Thoracic aorta (tissue), 2 donors: ENCODE measurements around the gene ARRB2. TPM values are rescaled to one million over a fixed set of nuclear protein-coding genes. Genes with fewer than 3 reads are reported as not detected.

ENCODE experiments used
- ATAC-seq: fragments of 150-250 bp; one replicate; pipeline ENCODE4 v1.8.0; 2017; ENCODE audit warnings: low read depth; ENCODE audit not compliant: insufficient number of reproducible peaks, low FRiP score
- DNase-seq: peaks from one replicate; pipeline ENCODE4 v3.0.0-alpha.2; 2020; ENCODE audit warnings: low spot score
- H3K27ac ChIP-seq, 2 donors: fragments of 200-600 bp; sonication (generic); 1 replicate in 1 of 2; 2 replicates in 1 of 2; pipeline ENCODE4 v1.5.1; 2016; ENCODE audit warnings: mild to moderate bottlenecking in 2 of 2, moderate library complexity in 2 of 2
- H3K27me3 ChIP-seq: fragments of 200-600 bp; sonication (generic); replicated peaks from 2 replicates; pipeline ENCODE4 v1.6.0; 2016; ENCODE audit warnings: mild to moderate bottlenecking; ENCODE audit not compliant: insufficient read depth
- H3K36me3 ChIP-seq: fragments of 200-600 bp; sonication (generic); one replicate; pipeline ENCODE4 v1.5.1; 2016
- H3K4me1 ChIP-seq, 2 donors: fragments of 200-600 bp; sonication (generic); 1 replicate in 1 of 2; 2 replicates in 1 of 2; pipeline versions ENCODE4 v1.5.1 to v1.6.0; 2016; ENCODE audit warnings: low read depth in 2 of 2, mild to moderate bottlenecking in 1 of 2; ENCODE audit not compliant: control insufficient read depth in 1 of 2
- H3K4me3 ChIP-seq: fragments of 200-600 bp; sonication (generic); 2 replicates; pipeline ENCODE4 v1.5.1; 2016; ENCODE audit warnings: mild to moderate bottlenecking
- H3K9me3 ChIP-seq: fragments of 200-600 bp; sonication (generic); 2 replicates; pipeline ENCODE4 v1.5.1; 2016
- CTCF ChIP-seq: fragments of 200-600 bp; sonication (generic); IDR thresholded peaks from one replicate; pipeline ENCODE4 v1.5.1; 2019; ENCODE audit warnings: antibody characterized with exemption
- total RNA-seq, 2 donors: library from RNA; depleted of rRNA; stranded (reverse); fragments of >200 nt; gene quantifications; one replicate each; pipeline versions ENCODE4 v1.1.0 to v1.2.3, GENCODE V29; 2016

Gene ARRB2
- total RNA-seq, 2 donors from 2014 or later: 64.5 to 66.3 TPM

- Histone ChIP-seq H3K27me3 (no peaks in the 10 kb centered on the region), H3K9me3 (no peaks in the 10 kb centered on the region), H3K4me1 (no peaks in the 10 kb centered on the region), H3K4me3 (no peak overlapping the region), H3K36me3 (peaks cover 10% of the 10 kb centered on the region), H3K27ac (no peak overlapping the region)
- TF ChIP-seq CTCF: no peak
- no peak for DNase-seq
- ATAC-seq: no peak
Observed at GRCh38 chr17:4667166-4667565, 43.3 kb upstream of the ARRB2 start.

- no peaks in the 10 kb centered on the region for H3K27me3 ChIP-seq
- peaks cover 49% of the 10 kb centered on the region for H3K36me3 ChIP-seq
- no peaks in the 10 kb centered on the region for H3K9me3 ChIP-seq
- H3K4me1 ChIP-seq: no peaks in the 10 kb centered on the region
- DNase-seq (no peak), ATAC-seq (no peak)
- no peak overlapping the region for H3K4me3 ChIP-seq
- no peak overlapping the region for H3K27ac ChIP-seq
- TF ChIP-seq CTCF: no peak
Observed at GRCh38 chr17:4672055-4672630, 38.3 kb upstream of the ARRB2 start.

DNA sequence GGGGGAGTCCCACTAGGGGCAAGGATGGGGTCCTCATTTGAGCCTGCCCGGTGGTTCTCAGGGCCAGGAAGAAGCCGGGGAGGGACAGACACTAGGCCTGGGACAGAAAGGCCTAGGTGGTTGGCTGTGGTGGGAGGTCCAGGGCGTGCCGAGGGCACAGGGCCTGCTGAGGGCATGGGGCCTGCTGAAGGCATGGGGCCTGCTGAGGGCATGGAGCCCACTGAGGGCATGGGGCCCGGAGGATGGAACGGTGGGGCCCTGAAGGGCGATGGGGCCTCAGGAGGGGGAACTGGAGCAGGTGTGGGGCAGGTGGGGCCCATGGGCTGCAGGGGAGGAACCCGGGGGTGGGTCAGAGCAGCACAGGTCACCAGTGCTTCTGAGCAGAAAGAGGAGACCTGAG is 37.7 kb upstream of the ARRB2 start:
- Histone ChIP-seq H3K27me3 (no peaks in the 10 kb centered on the region), H3K4me1 (no peaks in the 10 kb centered on the region), H3K4me3 (no peak overlapping the region), H3K36me3 (peaks cover 54% of the 10 kb centered on the region), H3K9me3 (no peaks in the 10 kb centered on the region), H3K27ac (no peak overlapping the region)
- DNase-seq: no peak
- no peak for ATAC-seq
- TF ChIP-seq CTCF: no peak

GRCh38 chr17:4673169-4673568 is 37.3 kb upstream of the ARRB2 start:
- peaks cover 59% of the 10 kb centered on the region for H3K36me3 ChIP-seq
- ATAC-seq: no peak
- H3K27ac ChIP-seq: no peak overlapping the region
- no peak overlapping the region for H3K4me3 ChIP-seq
- no peaks in the 10 kb centered on the region for H3K4me1 ChIP-seq
- DNase-seq: no peak
- TF ChIP-seq CTCF: no peak
- H3K9me3 ChIP-seq: no peaks in the 10 kb centered on the region
- H3K27me3 ChIP-seq: no peaks in the 10 kb centered on the region

GRCh38 chr17:4673986-4674684 is 36.3 kb upstream of the ARRB2 start:
- TF ChIP-seq CTCF: no peak
- no peaks in the 10 kb centered on the region for H3K27me3 ChIP-seq
- H3K4me3 ChIP-seq: no peak overlapping the region
- H3K27ac ChIP-seq: no peak overlapping the region
- no peak for DNase-seq
- no peaks in the 10 kb centered on the region for H3K9me3 ChIP-seq
- no peak for ATAC-seq
- H3K4me1 ChIP-seq: no peaks in the 10 kb centered on the region
- peaks cover 62% of the 10 kb centered on the region for H3K36me3 ChIP-seq
